Fibroblast of lung (primary cell): ENCODE data around the gene ARMC2. TPM values are rescaled to one million over a fixed set of nuclear protein-coding genes. Genes with fewer than 3 reads are reported as not detected.
"Not testable (repeated sequence)": the region's sequence is repeated elsewhere in the genome, so short reads cannot be mapped to it uniquely, and the experiment has no call there.

Experiments used
- DNase-seq, 2 donors: peaks; one replicate each; pipeline versions ENCODE4 v3.0.0 to v3.0.0-alpha.2; 2010; ENCODE audit warnings: low read depth in 2 of 2
- H2AFZ ChIP-seq: 2 replicates; pipeline ENCODE4 v1.5.1; 2012; ENCODE audit warnings: low read length, control low read depth, inconsistent platforms
- H3K27ac ChIP-seq: 2 replicates; pipeline ENCODE4 v1.5.1; 2011; ENCODE audit warnings: low read length, control low read depth; ENCODE audit not compliant: insufficient read depth
- H3K27me3 ChIP-seq: 2 replicates; pipeline ENCODE4 v1.5.1; 2011; ENCODE audit warnings: mild to moderate bottlenecking, low read length; ENCODE audit not compliant: control insufficient read depth, insufficient read depth
- H3K36me3 ChIP-seq: 2 replicates; pipeline ENCODE4 v1.5.1; 2011; ENCODE audit warnings: low read length; ENCODE audit not compliant: control insufficient read depth, insufficient read depth
- H3K4me1 ChIP-seq: 2 replicates; pipeline ENCODE4 v1.5.1; 2011; ENCODE audit warnings: low read length; ENCODE audit not compliant: control insufficient read depth, insufficient read depth; ENCODE audit errors: extremely low read depth
- H3K4me2 ChIP-seq: 2 replicates; pipeline ENCODE4 v1.5.1; 2011; ENCODE audit warnings: low read length, control low read depth; ENCODE audit not compliant: insufficient read depth; ENCODE audit errors: extremely low read depth
- H3K4me3 ChIP-seq, 4 experiments: fragments of 200-600 bp in 1 of 4; sonication (generic) in 1 of 4; replicated peaks in 1 of 4; 2 replicates each; pipeline ENCODE4 v1.5.1; 2011 to 2016; ENCODE audit warnings: low read length in 4 of 4, low read depth in 3 of 4, mild to moderate bottlenecking in 3 of 4, control low read depth in 2 of 4, inconsistent platforms in 1 of 4, mixed read lengths in 1 of 4; ENCODE audit not compliant: insufficient read depth in 1 of 4; ENCODE audit errors: control extremely low read depth in 1 of 4
- H3K79me2 ChIP-seq: 2 replicates; pipeline ENCODE4 v1.5.1; 2012; ENCODE audit warnings: mild to moderate bottlenecking, low read length, inconsistent platforms; ENCODE audit not compliant: control insufficient read depth, insufficient read depth
- H3K9ac ChIP-seq: 2 replicates; pipeline ENCODE4 v1.5.1; 2011; ENCODE audit warnings: mild to moderate bottlenecking, low read length, control low read depth; ENCODE audit not compliant: insufficient read depth
- H3K9me3 ChIP-seq: 2 replicates; pipeline ENCODE4 v1.5.1; 2012; ENCODE audit warnings: low read depth, low read length; ENCODE audit not compliant: control insufficient read depth, insufficient read depth
- H4K20me1 ChIP-seq: 2 replicates; pipeline ENCODE4 v1.5.1; 2011; ENCODE audit warnings: low read length; ENCODE audit not compliant: control insufficient read depth, insufficient read depth; ENCODE audit errors: extremely low read depth
- EZH2 ChIP-seq: IDR thresholded peaks from 2 replicates; pipeline ENCODE4 v1.5.1; 2012; ENCODE audit warnings: low read length, control low read depth, mild to moderate bottlenecking; ENCODE audit errors: missing control alignments
- polyA plus RNA-seq, 2 donors: library from polyadenylated mRNA; depleted of rRNA in 1 of 2; stranded (reverse) in 1 of 2; unstranded in 1 of 2; fragments of >200 nt; gene quantifications; 2 replicates each; pipeline ENCODE4 v1.2.1, GENCODE V29; 2011 to 2012; ENCODE audit warnings: missing spikeins in 1 of 2
- total RNA-seq: library from RNA; depleted of rRNA; stranded (reverse); fragments of >200 nt; gene quantifications from 2 replicates; pipeline ENCODE4 v1.2.1, GENCODE V29; 2014
- TF ChIP-seq, protein P1 (sequence below), 2 donors: IDR thresholded peaks in 1 of 2; conservative IDR thresholded peaks in 1 of 2; 1 replicate in 1 of 2; 2 replicates in 1 of 2; pipeline ENCODE4 v1.5.1; 2011 to 2012; ENCODE audit warnings: low read length in 2 of 2, control low read depth in 1 of 2, inconsistent platforms in 1 of 2, low read depth in 1 of 2, mild to moderate bottlenecking in 1 of 2

The ARMC2 gene
- total and polyA plus RNA-seq, 2 donors (not counting 1 experiment from before 2014, with no cell fraction given) = 4.0 to 6.2 TPM

DNA sequence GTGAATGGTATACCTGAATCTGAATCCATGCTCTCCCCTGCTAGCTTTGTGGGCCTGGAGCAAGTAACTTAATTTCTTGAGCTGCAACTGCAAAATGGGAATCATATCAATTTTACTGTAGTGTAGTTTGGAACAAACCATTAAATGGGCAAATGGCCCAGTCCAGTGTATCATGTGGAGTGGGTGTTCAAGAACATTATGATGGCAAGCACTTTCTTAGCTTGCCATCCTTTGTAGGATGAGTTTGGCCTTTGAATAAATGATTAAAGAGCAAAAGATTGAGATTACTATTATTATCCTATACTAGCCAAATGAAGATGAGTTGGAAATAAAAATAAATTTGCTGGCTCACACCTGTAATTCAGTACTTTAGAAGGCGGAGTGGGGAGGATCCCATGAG lies 126.0 kb downstream of the ARMC2 start:
- TF ChIP-seq, protein P1, sequence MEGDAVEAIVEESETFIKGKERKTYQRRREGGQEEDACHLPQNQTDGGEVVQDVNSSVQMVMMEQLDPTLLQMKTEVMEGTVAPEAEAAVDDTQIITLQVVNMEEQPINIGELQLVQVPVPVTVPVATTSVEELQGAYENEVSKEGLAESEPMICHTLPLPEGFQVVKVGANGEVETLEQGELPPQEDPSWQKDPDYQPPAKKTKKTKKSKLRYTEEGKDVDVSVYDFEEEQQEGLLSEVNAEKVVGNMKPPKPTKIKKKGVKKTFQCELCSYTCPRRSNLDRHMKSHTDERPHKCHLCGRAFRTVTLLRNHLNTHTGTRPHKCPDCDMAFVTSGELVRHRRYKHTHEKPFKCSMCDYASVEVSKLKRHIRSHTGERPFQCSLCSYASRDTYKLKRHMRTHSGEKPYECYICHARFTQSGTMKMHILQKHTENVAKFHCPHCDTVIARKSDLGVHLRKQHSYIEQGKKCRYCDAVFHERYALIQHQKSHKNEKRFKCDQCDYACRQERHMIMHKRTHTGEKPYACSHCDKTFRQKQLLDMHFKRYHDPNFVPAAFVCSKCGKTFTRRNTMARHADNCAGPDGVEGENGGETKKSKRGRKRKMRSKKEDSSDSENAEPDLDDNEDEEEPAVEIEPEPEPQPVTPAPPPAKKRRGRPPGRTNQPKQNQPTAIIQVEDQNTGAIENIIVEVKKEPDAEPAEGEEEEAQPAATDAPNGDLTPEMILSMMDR (conservative IDR thresholded peaks at IDR 0.05 in 1 of 2, IDR thresholded peaks at IDR 0.05 in 1 of 2; ENCODE audit: low read depth in 1 of 2, low read length in 2 of 2) = no peak
- no peak for TF ChIP-seq EZH2
- Histone ChIP-seq H4K20me1 (no peaks in the 10 kb centered on the region), H3K36me3 (no peaks in the 10 kb centered on the region), H3K4me1 (no peaks in the 10 kb centered on the region), H3K9ac (no peak overlapping the region), H3K27me3 (no peaks in the 10 kb centered on the region), H3K79me2 (no peaks in the 10 kb centered on the region), H3K27ac (no peak overlapping the region), H2AFZ (no peak overlapping the region), H3K4me3 (no peak overlapping the region), H3K4me2 (no peak overlapping the region), H3K9me3 (no peaks in the 10 kb centered on the region)
- DNase-seq = no peak

DNA sequence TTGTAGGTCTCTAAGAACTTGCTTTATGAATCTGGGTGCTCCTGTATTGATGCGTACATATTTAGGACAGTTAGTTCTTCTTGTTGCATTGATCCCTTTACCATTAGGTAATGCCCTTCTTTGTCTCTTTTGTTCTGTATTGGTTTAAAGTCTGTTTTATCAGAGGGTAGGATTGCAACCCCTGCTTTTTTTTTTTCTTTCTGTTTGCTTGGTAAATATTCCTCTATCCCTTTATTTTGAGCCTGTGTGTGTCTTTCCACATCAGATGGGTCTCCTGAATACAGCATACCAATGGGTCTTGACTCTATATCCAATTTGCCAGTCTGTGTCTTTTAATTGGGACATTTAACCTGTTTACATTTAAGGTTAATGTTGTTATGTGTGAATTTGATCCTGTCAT lies 130.4 kb downstream of the ARMC2 start:
- not testable (repeated sequence) for H3K9me3 ChIP-seq, H3K4me2 ChIP-seq, H3K27ac ChIP-seq, H3K36me3 ChIP-seq, H4K20me1 ChIP-seq, DNase-seq, H3K4me3 ChIP-seq, H3K79me2 ChIP-seq, H2AFZ ChIP-seq, H3K4me1 ChIP-seq, H3K9ac ChIP-seq, H3K27me3 ChIP-seq

DNA sequence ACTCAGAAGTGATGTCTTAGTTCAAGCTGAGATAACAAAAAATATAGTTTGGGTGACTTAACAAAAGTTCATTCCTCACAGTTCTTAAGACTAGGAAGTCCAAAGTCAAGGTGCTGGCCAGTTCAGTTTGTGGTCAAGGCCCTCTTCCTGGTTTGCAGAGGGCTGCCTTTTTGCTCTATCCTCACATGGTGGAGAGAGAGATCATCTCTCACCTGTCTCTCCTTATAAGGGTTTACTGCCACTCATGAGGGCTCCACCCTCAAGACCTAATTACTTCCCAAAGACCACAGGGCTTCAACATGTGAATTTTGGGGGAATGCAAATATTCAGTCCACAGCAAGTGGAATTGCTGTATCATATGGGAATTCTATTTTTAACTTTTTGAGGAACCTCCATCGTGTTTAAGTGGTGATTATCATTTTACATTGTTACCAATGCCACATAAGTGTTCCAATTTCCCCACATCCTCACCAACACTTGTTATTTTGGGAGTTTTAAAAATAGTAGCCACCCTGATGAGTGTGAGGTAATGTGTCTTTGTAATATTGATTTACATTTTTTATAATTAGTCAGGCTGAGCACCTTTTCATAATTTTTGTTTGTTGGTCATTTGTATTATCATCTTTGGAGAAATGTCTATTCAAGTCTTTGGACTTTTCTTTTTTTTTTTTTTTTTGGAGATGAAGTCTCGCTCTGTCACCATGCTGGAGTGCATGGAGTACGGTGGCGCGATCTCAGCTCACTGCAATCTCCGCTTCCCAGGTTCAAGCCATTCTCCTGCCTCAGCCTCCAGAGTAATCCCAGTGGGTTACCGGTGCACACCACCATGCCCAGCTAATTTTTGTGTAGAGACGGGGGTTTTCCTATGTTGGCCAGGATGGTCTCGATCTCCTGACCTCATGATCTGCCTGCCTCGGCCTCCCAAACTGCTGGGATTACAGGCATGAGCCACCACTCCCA lies 134.2 kb downstream of the ARMC2 start:
- no peak for TF ChIP-seq EZH2
- TF ChIP-seq, protein P1 (conservative IDR thresholded peaks at IDR 0.05 in 1 of 2, IDR thresholded peaks at IDR 0.05 in 1 of 2; ENCODE audit: low read depth in 1 of 2, low read length in 2 of 2) = no peak

More for the DNA sequence above, 134.2 kb downstream of the ARMC2 start:
- no peak overlapping the region for H3K27ac ChIP-seq
- H3K27me3 ChIP-seq = no peaks in the 10 kb centered on the region
- H3K9ac ChIP-seq = no peak overlapping the region
- no peaks in the 10 kb centered on the region for H4K20me1 ChIP-seq
- H3K9me3 ChIP-seq = no peaks in the 10 kb centered on the region
- no peak overlapping the region for H2AFZ ChIP-seq
- no peaks in the 10 kb centered on the region for H3K79me2 ChIP-seq
- no peaks in the 10 kb centered on the region for H3K4me1 ChIP-seq
- DNase-seq = no peak
- H3K36me3 ChIP-seq = no peaks in the 10 kb centered on the region
- H3K4me2 ChIP-seq = no peak overlapping the region
- no peak overlapping the region for H3K4me3 ChIP-seq
